ENCODE results near the gene ZNF613. TPM values are rescaled to one million over a fixed set of nuclear protein-coding genes. Genes with fewer than 3 reads are reported as not detected.

The ZNF613 gene
- total and polyA plus RNA-seq, 2 experiments from 2014 or later = 13.8 to 18.1 TPM

DNA sequence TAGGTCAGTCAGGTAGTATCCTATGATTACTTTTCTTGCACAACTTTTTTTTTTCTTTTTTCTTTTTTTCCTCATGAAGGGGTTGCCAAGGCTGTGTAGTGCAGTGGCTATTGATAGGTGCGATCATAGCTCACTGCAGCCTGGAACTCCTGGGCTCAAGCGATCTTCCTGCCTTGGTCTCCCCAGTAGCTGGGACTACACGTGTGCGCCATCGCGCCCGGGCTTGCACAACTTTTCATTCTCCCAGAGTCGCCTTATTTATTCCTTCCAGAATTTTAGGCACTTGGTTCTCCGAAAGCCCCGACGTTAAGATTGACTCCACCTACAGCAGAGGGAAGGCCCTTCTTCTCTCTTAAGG is 867 bp upstream of the ZNF613 start:
- Mint-ChIP-seq H3K4me1 (peaks cover 8% of the 10 kb centered on the region), H3K27ac (peak overlapping the region; percentile 99), H3K9me3 (peaks cover 78% of the 10 kb centered on the region), H3K36me3 (ENCODE audit: low read depth) (peaks cover 89% of the 10 kb centered on the region), H3K4me3 (peak overlapping the region; percentile 96), H3K27me3 (ENCODE audit: insufficient read depth, low read depth, poor library complexity) (peaks cover 9% of the 10 kb centered on the region)
- H3K36me3 ChIP-seq (ENCODE audit: insufficient read depth) = peaks cover 37% of the 10 kb centered on the region
- peak; percentile 7 for ATAC-seq
- peaks cover 41% of the 10 kb centered on the region for H3K79me2 ChIP-seq (replicated peaks; ENCODE audit: insufficient read depth)
- no peaks in the 10 kb centered on the region for H3K27me3 ChIP-seq (ENCODE audit: insufficient read depth)
- no peak for DNase-seq (ENCODE audit: low spot score)
- H3K4me1 ChIP-seq (ENCODE audit: insufficient read depth) = 0 out of 2 replicates have a peak, but pooled peaks cover 6% of the 10 kb centered on the region
- no peak for TF ChIP-seq NANOG (IDR thresholded peaks at IDR 0.05; ENCODE audit: borderline replicate concordance)
- TF ChIP-seq POLR2AphosphoS5 (IDR thresholded peaks at IDR 0.05; ENCODE audit: low read depth) = peak; percentile 55; the same call in 1 of the 2 replicates
- TF ChIP-seq ZNF462 (CRISPR knock-in tag; IDR thresholded peaks at IDR 0.05) = no peak
- peaks cover 6% of the 10 kb centered on the region; the same call in 1 of the 2 replicates for H3K9me2 ChIP-seq (ENCODE audit: insufficient read depth)
- H4K20me1 ChIP-seq (replicated peaks; ENCODE audit: insufficient read depth) = no peaks in the 10 kb centered on the region; the same call in 1 of the 2 replicates
- H3K4me3 ChIP-seq = peak overlapping the region; percentile 74
- peak overlapping the region; percentile 77 for H3K4me2 ChIP-seq
- no peak overlapping the region for H2AFZ ChIP-seq
- H3F3A ChIP-seq (replicated peaks; ENCODE audit: low read depth) = no peaks in the 10 kb centered on the region
- H3K27ac ChIP-seq (ENCODE audit: low read depth) = peak overlapping the region; percentile 95

GRCh38 chr19:51927859-51928258 is 587 bp downstream of the ZNF613 start:
- Histone ChIP-seq H3K4me3 (peak overlapping the region; percentile 74), H3K79me2 (replicated peaks; ENCODE audit: insufficient read depth) (peaks cover 55% of the 10 kb centered on the region), H2AFZ (no peak overlapping the region), H3F3A (replicated peaks; ENCODE audit: low read depth) (no peaks in the 10 kb centered on the region), H4K20me1 (replicated peaks; ENCODE audit: insufficient read depth) (no peaks in the 10 kb centered on the region; the same call in none of the 2 replicates), H3K27ac (ENCODE audit: low read depth) (peak overlapping the region; percentile 95; the same call in 1 of the 2 replicates), H3K9me2 (ENCODE audit: insufficient read depth) (peaks cover 6% of the 10 kb centered on the region; the same call in 1 of the 2 replicates), H3K36me3 (ENCODE audit: insufficient read depth) (peaks cover 33% of the 10 kb centered on the region), H3K4me1 (ENCODE audit: insufficient read depth) (0 out of 2 replicates have a peak, but pooled peaks cover 10% of the 10 kb centered on the region), H3K27me3 (ENCODE audit: insufficient read depth) (no peaks in the 10 kb centered on the region), H3K4me2 (peak overlapping the region; percentile 77)
- H3K27me3 Mint-ChIP-seq (ENCODE audit: insufficient read depth, low read depth, poor library complexity) = peaks cover 9% of the 10 kb centered on the region
- DNase-seq (ENCODE audit: low spot score) (no peak), ATAC-seq (no peak)
- peak overlapping the region; percentile 96 for H3K4me3 Mint-ChIP-seq
- H3K9me3 Mint-ChIP-seq = peaks cover 68% of the 10 kb centered on the region
- H3K27ac Mint-ChIP-seq = peak overlapping the region; percentile 99
- peaks cover 10% of the 10 kb centered on the region for H3K4me1 Mint-ChIP-seq
- H3K36me3 Mint-ChIP-seq (ENCODE audit: low read depth) = peaks cover 88% of the 10 kb centered on the region
- TF ChIP-seq JUNB (IDR thresholded peaks at IDR 0.05; ENCODE audit: unreplicated experiment) (no peak), EZH2phosphoT487 (IDR thresholded peaks at IDR 0.05; ENCODE audit: unreplicated experiment) (no peak), POLR2AphosphoS5 (IDR thresholded peaks at IDR 0.05; ENCODE audit: low read depth) (no peak), EZH2 (IDR thresholded peaks at IDR 0.05; ENCODE audit: low read depth, unreplicated experiment) (no peak), NANOG (IDR thresholded peaks at IDR 0.05; ENCODE audit: borderline replicate concordance) (no peak)
- TF ChIP-seq, protein P1, sequence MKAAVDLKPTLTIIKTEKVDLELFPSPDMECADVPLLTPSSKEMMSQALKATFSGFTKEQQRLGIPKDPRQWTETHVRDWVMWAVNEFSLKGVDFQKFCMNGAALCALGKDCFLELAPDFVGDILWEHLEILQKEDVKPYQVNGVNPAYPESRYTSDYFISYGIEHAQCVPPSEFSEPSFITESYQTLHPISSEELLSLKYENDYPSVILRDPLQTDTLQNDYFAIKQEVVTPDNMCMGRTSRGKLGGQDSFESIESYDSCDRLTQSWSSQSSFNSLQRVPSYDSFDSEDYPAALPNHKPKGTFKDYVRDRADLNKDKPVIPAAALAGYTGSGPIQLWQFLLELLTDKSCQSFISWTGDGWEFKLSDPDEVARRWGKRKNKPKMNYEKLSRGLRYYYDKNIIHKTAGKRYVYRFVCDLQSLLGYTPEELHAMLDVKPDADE (IDR thresholded peaks at IDR 0.05) = no peak
